Memory B cell (primary cell): ENCODE measurements around the gene XXYLT1.

Source experiments
- ATAC-seq: fragments of 150-1000 bp; cut with Tn5 transposase; 2 replicates; pipeline ENCODE4 v1.10.0; 2021; ENCODE audit warnings: low read depth, mild to moderate bottlenecking, moderate library complexity
- DNase-seq, 2 donors: peaks; one replicate each; pipeline ENCODE4 v3.0.0; 2022; ENCODE audit warnings: low spot score in 2 of 2
- H3K27ac Mint-ChIP-seq: one replicate; pipeline ENCODE4 v1.8.0; 2022; ENCODE audit warnings: mild to moderate bottlenecking, moderate library complexity, mixed read lengths
- H3K27me3 Mint-ChIP-seq: one replicate; pipeline ENCODE4 v1.8.0; 2022; ENCODE audit warnings: mixed read lengths
- H3K36me3 Mint-ChIP-seq: one replicate; pipeline ENCODE4 v1.8.0; 2022; ENCODE audit warnings: mild to moderate bottlenecking, mixed read lengths
- H3K4me1 Mint-ChIP-seq: one replicate; pipeline ENCODE4 v1.8.0; 2022; ENCODE audit warnings: mixed read lengths
- H3K4me3 Mint-ChIP-seq: one replicate; pipeline ENCODE4 v1.8.0; 2022; ENCODE audit warnings: mild to moderate bottlenecking, moderate library complexity, mixed read lengths
- H3K9me3 Mint-ChIP-seq: one replicate; pipeline ENCODE4 v1.8.0; 2022; ENCODE audit warnings: mixed read lengths

The XXYLT1 gene

DNA sequence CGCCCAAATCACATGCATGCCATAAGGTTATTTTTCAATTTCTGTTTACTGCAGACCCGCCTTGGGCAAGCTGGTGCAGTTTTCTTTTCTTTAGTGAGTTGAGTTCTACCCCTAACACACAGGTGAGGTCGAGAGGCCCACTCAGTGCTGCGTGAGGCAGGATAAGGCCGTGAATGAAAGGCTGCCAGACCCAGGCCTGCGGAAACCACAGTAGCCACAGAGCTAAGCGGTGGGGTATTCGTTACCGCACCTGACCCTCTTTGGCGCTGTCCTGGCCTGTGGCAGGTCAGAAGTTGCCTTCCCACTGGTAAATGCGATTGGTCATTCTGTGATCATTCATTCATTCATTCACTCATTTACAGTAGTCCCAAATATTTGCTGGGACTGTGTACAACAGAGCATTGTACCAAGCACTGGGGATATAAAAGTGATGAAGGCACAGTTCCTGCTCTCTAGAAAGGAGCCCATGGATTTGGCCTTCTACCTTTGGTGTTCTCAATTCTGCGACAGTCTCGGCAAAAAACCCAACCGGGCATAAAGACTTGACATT, 144.8 kb downstream of the XXYLT1 start:
- DNase-seq, result no peak
- no peaks in the 10 kb centered on the region for H3K36me3 Mint-ChIP-seq
- H3K9me3 Mint-ChIP-seq, result no peaks in the 10 kb centered on the region
- H3K4me3 Mint-ChIP-seq, result no peak overlapping the region
- H3K4me1 Mint-ChIP-seq, result peaks cover 35% of the 10 kb centered on the region
- no peak overlapping the region for H3K27ac Mint-ChIP-seq
- no peak for ATAC-seq
- no peaks in the 10 kb centered on the region for H3K27me3 Mint-ChIP-seq

DNA sequence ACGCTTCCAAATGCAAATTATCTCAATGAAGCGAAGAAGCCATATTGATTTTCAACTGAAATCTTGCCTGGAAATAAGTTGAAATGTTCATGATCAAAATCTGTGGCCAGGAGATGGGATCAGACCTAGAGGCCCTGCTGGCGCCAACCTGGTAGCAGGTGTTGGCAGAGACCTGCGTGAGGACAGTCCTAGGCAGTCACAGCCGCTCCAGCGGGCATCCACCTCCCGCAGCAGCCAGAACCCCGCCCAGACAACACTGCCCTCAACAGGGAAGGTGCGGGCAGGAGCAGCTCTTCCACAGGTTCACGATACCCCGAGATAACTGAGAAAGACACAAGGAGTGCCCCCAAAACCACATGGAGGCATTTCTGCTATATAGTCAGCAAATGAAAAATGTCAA, 145.3 kb downstream of the XXYLT1 start:
- no peak overlapping the region for H3K4me3 Mint-ChIP-seq
- H3K27me3 Mint-ChIP-seq, result no peaks in the 10 kb centered on the region
- DNase-seq (no peak), ATAC-seq (no peak)
- no peaks in the 10 kb centered on the region for H3K36me3 Mint-ChIP-seq
- H3K27ac Mint-ChIP-seq, result no peak overlapping the region
- no peaks in the 10 kb centered on the region for H3K9me3 Mint-ChIP-seq
- H3K4me1 Mint-ChIP-seq, result peaks cover 32% of the 10 kb centered on the region

DNA sequence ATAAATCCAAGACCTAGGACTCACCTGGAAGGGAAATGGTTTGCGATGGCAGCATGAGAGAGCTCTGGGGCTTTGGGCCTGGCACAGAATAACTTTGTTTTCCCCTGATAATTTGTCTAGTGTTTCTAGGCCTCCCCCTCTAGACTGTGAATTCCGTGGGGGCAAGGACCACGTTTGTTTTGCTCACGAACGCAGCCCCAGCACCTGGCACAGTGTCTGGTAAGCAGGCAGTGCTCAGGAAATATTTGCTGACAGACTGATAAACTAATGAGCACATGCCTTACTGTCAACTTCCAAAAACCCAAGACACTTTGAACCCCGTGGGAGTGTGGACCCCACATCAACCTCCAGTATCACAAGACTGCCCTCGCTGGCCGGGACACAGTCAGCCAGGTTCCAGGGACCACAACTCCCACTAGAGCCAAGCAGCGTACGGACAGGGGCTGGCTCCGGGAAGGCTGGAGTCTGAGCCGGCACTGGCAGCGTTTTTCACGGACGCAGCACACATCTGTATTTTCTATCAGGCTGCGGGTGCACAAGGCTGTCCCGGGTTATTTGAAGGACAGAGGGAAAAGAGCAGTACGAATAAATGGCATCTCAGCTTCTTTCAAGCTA, 146.5 kb downstream of the XXYLT1 start:
- H3K36me3 Mint-ChIP-seq, result no peaks in the 10 kb centered on the region
- H3K27me3 Mint-ChIP-seq, result no peaks in the 10 kb centered on the region
- DNase-seq (no peak), ATAC-seq (no peak)
- H3K4me1 Mint-ChIP-seq, result peaks cover 21% of the 10 kb centered on the region
- H3K4me3 Mint-ChIP-seq, result no peak overlapping the region
- H3K27ac Mint-ChIP-seq, result no peak overlapping the region
- no peaks in the 10 kb centered on the region for H3K9me3 Mint-ChIP-seq

DNA sequence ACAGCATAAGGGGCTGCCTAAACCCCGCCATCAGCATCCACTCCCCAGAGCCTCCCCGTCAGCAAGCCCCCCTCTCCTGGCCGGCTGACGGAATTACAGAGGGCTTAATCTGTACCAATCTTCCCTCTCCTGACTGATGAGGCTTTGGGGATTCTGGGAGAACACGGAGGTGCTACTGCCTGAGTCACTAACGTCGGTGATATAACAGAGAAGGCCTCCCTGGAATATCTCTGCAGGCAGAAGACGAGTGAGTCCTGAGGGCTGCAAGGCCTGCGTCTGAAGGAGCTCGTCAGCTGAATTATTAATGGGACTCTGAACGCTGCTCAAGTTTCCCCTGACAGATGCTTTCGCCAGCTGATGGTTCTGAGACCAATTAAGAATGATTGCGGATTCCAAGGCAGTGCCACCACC, 147.7 kb downstream of the XXYLT1 start:
- Mint-ChIP-seq H3K4me1 (peaks cover 11% of the 10 kb centered on the region), H3K4me3 (no peak overlapping the region), H3K27me3 (no peaks in the 10 kb centered on the region), H3K9me3 (no peaks in the 10 kb centered on the region), H3K36me3 (peaks cover 1% of the 10 kb centered on the region), H3K27ac (no peak overlapping the region)
- ATAC-seq (no peak), DNase-seq (no peak)

DNA sequence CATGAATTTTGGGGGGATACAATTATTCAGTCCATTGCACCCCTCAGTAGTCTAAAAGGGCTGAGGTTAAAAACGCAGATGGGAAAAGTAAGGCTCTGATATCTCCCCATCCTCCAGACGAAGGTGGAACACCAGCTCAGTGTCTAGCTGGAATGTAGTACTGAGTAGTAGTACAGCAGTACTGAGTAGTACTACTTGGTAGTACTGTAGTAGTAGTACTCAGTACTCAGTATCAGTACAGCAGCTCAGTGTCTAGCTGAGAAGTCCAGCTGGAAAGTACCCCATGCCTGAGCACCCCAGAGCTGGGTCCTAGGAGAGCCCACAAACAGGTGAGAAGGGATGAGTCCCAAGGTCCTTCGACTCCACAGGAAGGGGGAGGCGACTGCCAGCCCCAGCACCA, 148.7 kb downstream of the XXYLT1 start:
- ATAC-seq (no peak), DNase-seq (no peak)
- Mint-ChIP-seq H3K27ac (no peak overlapping the region), H3K27me3 (no peaks in the 10 kb centered on the region), H3K9me3 (no peaks in the 10 kb centered on the region), H3K4me3 (no peak overlapping the region), H3K36me3 (peaks cover 2% of the 10 kb centered on the region), H3K4me1 (peaks cover 9% of the 10 kb centered on the region)

DNA sequence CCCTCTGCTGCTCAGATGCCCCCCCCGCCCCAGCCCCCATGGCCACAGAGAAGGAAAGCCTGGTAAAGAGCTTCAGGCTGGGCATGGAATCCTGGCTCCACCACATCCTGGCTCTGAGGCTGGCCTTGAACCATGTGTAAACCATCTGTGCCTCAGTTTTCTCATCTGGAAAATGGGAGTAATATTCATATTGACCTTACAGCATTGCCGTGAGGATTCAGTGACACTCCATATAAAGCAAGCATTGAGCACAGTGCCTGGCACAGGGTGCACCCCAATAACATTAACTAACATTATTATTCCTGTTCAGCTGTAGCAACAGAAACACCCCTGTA, 150.7 kb downstream of the XXYLT1 start:
- ATAC-seq (no peak), DNase-seq (no peak)
- Mint-ChIP-seq H3K27me3 (no peaks in the 10 kb centered on the region), H3K36me3 (peaks cover 2% of the 10 kb centered on the region), H3K4me3 (no peak overlapping the region), H3K4me1 (peaks cover 9% of the 10 kb centered on the region), H3K27ac (no peak overlapping the region), H3K9me3 (no peaks in the 10 kb centered on the region)

DNA sequence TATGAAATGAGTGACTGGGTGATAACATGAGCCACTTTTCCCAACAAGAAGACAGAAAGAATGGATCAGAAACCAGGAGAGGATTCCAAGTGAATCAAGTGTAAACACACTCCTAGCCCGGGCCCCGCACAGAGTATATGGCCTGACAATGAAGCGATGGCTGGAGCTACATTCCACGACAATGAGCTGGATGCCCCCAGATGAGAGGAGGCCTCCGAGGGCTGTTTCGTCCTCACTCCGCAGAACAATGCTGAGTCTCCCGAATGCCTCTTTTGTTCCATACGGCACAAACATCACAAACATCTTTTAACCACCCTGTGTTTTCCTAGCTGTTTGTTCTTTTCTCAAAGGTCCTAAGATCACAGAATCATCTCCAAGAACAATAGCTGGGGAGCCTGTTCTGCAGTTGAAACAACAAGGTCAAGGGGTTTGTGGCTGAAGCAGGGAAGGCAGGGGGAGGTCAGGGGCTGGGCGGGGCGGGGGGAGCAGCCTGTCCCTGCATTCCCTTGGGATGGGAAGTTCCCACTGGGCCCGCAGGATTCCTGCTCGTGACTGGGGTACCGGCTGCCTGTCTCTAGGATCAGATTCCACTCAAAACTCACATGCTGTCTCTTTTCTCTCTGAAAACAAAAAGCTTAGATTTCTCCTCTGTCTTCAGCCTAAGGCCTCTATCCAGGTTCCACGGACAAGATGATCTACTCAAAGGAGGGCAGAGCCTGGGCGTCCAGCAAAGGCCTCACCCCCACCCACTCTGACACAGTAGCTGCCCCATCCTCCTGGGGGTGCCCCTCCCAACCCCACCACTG, 151.3 kb downstream of the XXYLT1 start:
- no peak for ATAC-seq
- no peaks in the 10 kb centered on the region for H3K9me3 Mint-ChIP-seq
- DNase-seq, result no peak
- no peaks in the 10 kb centered on the region for H3K27me3 Mint-ChIP-seq
- H3K36me3 Mint-ChIP-seq, result peaks cover 2% of the 10 kb centered on the region
- H3K27ac Mint-ChIP-seq, result no peak overlapping the region
- peaks cover 9% of the 10 kb centered on the region for H3K4me1 Mint-ChIP-seq
- no peak overlapping the region for H3K4me3 Mint-ChIP-seq

DNA sequence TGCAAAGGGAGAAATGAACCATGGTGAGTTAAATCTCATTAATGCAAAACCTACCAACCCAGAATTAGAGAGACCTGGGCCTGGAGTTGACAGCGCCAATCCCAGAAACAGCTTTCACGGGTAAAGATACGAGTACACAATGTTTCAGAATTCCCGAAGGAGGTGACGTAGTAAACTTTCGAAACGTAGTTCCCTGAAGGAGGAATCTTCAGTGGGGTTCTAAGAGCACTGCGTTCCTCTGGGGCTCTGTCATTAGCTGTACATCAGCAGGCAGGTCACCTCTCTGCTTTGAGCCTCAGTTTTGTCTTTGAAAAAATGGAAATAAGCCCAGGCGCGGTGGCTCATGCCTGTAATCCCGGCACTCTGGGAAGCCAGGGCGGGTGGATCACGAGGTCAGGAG, 152.3 kb downstream of the XXYLT1 start:
- no peak for ATAC-seq
- peaks cover 2% of the 10 kb centered on the region for H3K36me3 Mint-ChIP-seq
- no peak for DNase-seq
- no peaks in the 10 kb centered on the region for H3K9me3 Mint-ChIP-seq
- no peak overlapping the region for H3K27ac Mint-ChIP-seq
- no peaks in the 10 kb centered on the region for H3K27me3 Mint-ChIP-seq
- H3K4me1 Mint-ChIP-seq, result peaks cover 9% of the 10 kb centered on the region
- no peak overlapping the region for H3K4me3 Mint-ChIP-seq

DNA sequence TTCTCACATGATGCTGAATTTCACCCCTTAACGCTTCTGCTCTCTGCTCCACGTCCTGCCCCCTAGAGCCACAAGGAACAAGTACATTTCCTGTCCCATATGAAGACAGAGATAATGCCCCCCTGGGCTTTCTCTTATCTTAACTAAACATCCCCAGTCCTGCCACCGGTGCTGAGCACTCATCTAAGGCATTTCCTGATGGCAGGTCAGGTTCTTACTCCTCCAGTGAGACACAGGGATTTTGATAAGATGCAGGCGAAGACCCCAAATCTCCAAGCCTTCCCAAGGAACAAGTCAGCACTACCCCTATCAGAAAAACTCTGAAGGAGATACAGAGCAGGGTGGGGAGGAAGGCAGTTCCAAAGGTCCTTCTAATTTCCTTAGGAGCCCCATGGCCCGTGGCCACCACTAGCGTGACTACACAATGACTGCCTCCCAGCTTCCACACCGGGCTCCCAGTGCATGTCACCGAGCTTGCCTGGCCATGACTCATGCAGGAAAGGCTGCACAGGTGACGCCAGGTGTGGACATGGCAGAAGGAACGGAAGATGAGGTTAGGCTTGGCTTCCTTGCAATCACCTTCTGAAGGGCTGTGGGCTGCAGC, 152.9 kb downstream of the XXYLT1 start:
- no peak overlapping the region for H3K4me3 Mint-ChIP-seq
- H3K36me3 Mint-ChIP-seq, result peaks cover 2% of the 10 kb centered on the region
- H3K4me1 Mint-ChIP-seq, result peaks cover 9% of the 10 kb centered on the region
- H3K27ac Mint-ChIP-seq, result no peak overlapping the region
- ATAC-seq (no peak), DNase-seq (no peak)
- H3K27me3 Mint-ChIP-seq, result no peaks in the 10 kb centered on the region
- H3K9me3 Mint-ChIP-seq, result no peaks in the 10 kb centered on the region

DNA sequence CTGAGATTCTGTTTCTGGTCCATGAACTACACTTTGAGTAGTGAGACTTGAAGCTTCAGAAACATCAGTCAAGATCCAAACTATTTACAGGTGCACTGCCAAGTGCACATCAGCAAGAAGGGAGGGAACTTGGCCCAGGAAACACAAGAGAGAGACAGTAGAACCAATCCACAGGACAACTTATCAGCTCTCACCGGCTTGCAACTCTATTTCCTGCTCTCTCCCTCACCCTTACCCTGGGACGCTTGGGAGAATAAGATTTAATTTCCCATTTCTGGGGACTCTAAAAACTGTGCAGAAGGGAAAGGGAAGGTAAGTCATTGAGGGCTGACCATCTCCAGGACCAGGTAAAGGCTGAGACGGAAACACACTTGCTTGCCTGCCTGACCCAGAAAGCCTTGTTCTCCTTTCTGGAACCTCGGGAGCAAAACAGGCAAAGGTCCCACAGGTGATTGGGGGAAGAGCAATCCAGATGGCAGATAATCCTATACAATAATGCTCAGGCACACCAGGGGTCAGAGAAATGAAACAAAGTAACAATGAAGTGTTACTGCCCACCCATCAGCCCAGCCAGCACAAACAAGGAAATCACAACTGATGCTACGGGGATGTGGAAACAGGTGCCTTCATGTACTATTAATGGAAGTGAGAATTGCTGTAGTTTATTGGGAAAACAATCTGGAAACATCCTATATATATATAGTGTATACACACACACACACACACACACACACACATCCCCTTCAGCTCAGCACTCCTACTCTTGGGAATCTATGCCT, 154.4 kb downstream of the XXYLT1 start:
- Mint-ChIP-seq H3K9me3 (no peaks in the 10 kb centered on the region), H3K36me3 (peaks cover 2% of the 10 kb centered on the region), H3K27ac (peak overlapping the region; percentile 7), H3K27me3 (no peaks in the 10 kb centered on the region), H3K4me1 (peaks cover 9% of the 10 kb centered on the region), H3K4me3 (no peak overlapping the region)
- no peak for ATAC-seq
- DNase-seq, result no peak

DNA sequence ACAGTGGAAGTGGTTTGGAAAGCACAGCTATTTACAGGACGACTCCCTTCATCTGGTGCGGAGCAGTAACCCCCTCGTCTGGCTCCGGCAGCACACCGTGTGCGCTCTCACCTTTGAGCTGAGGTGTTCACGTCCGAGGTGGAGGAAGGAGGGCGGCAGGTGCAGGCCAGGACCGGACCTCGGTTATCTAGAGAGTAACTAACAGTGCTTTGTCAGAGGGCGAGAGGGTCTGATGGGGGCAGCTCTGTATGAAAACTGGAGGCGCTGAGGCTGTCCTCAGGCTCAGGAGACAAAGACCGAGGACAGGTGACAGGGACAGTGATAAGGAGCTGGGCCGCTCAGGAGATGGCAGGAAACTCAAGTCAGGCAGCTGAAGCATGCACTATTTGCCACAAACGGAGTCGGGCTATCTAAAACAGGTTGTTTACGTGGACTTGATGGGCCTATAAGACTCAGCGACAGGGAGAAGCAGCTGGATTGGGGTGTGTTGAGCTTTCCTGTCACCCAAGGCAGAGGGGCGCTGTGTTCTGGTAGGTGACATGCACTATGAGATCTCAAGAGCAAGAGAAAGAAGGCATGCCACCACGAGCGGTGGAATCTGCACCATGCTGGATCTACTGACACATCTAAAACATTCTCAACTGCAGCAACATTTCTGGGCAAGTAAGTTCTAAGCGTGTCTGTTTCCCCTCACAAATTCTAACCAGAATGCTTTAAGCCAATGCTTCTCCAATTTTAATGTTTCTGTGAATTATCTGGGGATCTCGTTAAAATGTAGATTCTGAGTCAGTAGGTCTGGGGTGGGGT, 155.2 kb downstream of the XXYLT1 start:
- no peak overlapping the region for H3K4me3 Mint-ChIP-seq
- H3K4me1 Mint-ChIP-seq, result peaks cover 9% of the 10 kb centered on the region
- peaks cover 2% of the 10 kb centered on the region for H3K36me3 Mint-ChIP-seq
- ATAC-seq (no peak), DNase-seq (no peak)
- H3K9me3 Mint-ChIP-seq, result no peaks in the 10 kb centered on the region
- H3K27ac Mint-ChIP-seq, result peak overlapping the region; percentile 7
- H3K27me3 Mint-ChIP-seq, result no peaks in the 10 kb centered on the region

DNA sequence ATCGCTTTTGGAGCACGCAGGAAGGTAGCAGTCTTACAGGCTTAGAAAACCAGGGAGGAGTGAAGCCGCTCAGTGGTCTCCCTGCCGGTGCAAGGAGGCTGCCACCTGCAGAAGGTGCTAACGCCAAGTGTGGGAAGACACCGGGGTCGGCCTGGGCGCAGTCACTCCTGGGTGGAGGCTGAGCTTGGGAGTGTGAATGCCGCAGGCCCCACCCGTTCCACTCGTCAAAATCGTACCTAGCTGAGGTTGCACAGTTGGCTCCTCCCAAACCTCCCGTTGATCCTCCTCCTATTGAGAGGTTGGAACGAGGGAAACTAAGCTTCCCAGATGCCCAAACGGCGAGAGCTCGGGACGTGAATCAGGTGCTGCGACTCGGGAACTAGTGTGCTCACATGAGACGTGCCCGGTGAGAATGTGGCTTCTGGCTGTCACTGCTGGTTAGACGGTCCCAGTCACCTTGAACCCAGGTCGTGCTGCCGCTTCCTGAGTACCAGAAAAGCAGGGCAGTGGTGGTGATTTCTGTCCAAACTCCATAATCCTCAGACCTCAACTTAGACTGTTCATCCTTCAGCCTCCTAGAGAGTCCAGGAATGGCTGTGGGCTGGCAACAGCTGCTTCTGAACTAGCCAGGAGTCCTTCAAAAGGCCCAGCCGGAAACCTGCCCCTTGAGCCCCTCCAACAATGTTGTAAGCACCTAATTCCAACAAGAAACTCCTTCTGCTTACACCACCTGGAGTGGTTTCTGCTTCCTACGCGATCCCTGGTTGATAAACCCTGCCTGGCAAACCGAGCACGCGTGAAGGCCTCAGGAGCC, 156.0 kb downstream of the XXYLT1 start:
- ATAC-seq (no peak), DNase-seq (no peak)
- Mint-ChIP-seq H3K27me3 (no peaks in the 10 kb centered on the region), H3K9me3 (no peaks in the 10 kb centered on the region), H3K27ac (no peak overlapping the region), H3K4me1 (peaks cover 9% of the 10 kb centered on the region), H3K4me3 (no peak overlapping the region), H3K36me3 (peaks cover 2% of the 10 kb centered on the region)
